K562 (cell line): ENCODE data around the gene IRX2. TPM values are rescaled to one million over a fixed set of nuclear protein-coding genes. Genes with fewer than 3 reads are reported as not detected.

Experiments used
- ATAC-seq: fragments of 200-7000 bp; cut with Tn5 transposase; 3 replicates; pipeline ENCODE4 v1.9.1; 2020; ENCODE audit warnings: moderate library complexity
- BruUV-seq: library from RNA; stranded (reverse); fragments of 400-500 nt; replicated peaks from 2 replicates; lab custom pipeline; 2021; lab: Mats Ljungman, UMichigan
- CTCF ChIA-PET: fragments of 300-600 bp; formaldehyde crosslinking; extraction: SDS; loops from one replicate; lab custom pipeline; 2021; ENCODE audit warnings: low intra/inter-chr PET ratio; lab: Yijun Ruan, JAX
- POLR2A ChIA-PET: fragments of 300-600, 350-650 bp; sonication (Branson Sonifier 250); formaldehyde crosslinking; extraction: SDS; loops from one replicate; lab custom pipeline; 2021; ENCODE audit warnings: antibody characterized with exemption, inconsistent platforms; lab: Yijun Ruan, JAX
- DNase-seq, 4 experiments: peaks; one replicate each; pipeline versions ENCODE4 v3.0.0 to v3.0.0-alpha.2; 2011 to 2018; ENCODE audit warnings: low spot score in 3 of 4, mixed read lengths in 3 of 4; ENCODE audit errors: extremely low read depth in 1 of 4
- FAIRE-seq: peaks from 2 replicates; lab custom pipeline; 2011; peaks lifted over from hg19 to GRCh38; lab: Jason Lieb, UNC
- H2AFZ ChIP-seq: 2 replicates; pipeline ENCODE4 v1.6.0; 2011; ENCODE audit warnings: low read depth, low read length, control low read depth, inconsistent platforms
- H3K27ac ChIP-seq: fragments of 200-600 bp; 3 replicates; pipeline ENCODE4 v1.8.0; 2011; ENCODE audit warnings: low read depth, mild to moderate bottlenecking, control low read depth, inconsistent platforms, low read length, moderate library complexity, mixed read lengths; ENCODE audit errors: extremely low read depth
- H3K27me3 ChIP-seq, 2 experiments: fragments of 300-600 bp in 1 of 2; 2 replicates in 1 of 2; 3 replicates in 1 of 2; pipeline versions ENCODE4 v1.6.0 to v1.8.0; 2011; ENCODE audit warnings: inconsistent platforms in 2 of 2, low read length in 2 of 2, mild to moderate bottlenecking in 1 of 2, mixed read lengths in 1 of 2, moderate library complexity in 1 of 2; ENCODE audit not compliant: control insufficient read depth in 2 of 2, insufficient read depth in 2 of 2
- H3K36me3 ChIP-seq: fragments of 300-600 bp; 3 replicates; pipeline ENCODE4 v1.8.0; 2011; ENCODE audit warnings: mild to moderate bottlenecking, low read length, inconsistent platforms; ENCODE audit not compliant: control insufficient read depth, insufficient read depth
- H3K4me1 ChIP-seq, 2 experiments: fragments of 200-600 bp in 1 of 2; replicated peaks in 1 of 2; 2 replicates in 1 of 2; 3 replicates in 1 of 2; pipeline versions ENCODE4 v1.5.1 to v1.8.0; 2011; ENCODE audit warnings: inconsistent platforms in 2 of 2, low read length in 2 of 2, mild to moderate bottlenecking in 1 of 2, mixed read lengths in 1 of 2, moderate library complexity in 1 of 2; ENCODE audit not compliant: control insufficient read depth in 2 of 2, insufficient read depth in 2 of 2
- H3K4me2 ChIP-seq: 2 replicates; pipeline ENCODE4 v1.6.1; 2011; ENCODE audit warnings: low read length, control low read depth, inconsistent platforms, mixed read lengths; ENCODE audit not compliant: insufficient read depth
- H3K4me3 ChIP-seq: fragments of 200-600 bp; sonication (generic), shearing (Covaris generic); 2 replicates; pipeline ENCODE4 v1.5.1; 2016; ENCODE audit warnings: control low read depth, inconsistent platforms
- H3K79me2 ChIP-seq: fragments of 200-600 bp; 3 replicates; pipeline ENCODE4 v1.8.0; 2011; ENCODE audit warnings: low read length, inconsistent platforms; ENCODE audit not compliant: control insufficient read depth, insufficient read depth
- H3K9ac ChIP-seq, 2 experiments: 2 replicates each; pipeline versions ENCODE4 v1.6.0 to v1.6.1; 2011; ENCODE audit warnings: low read depth in 2 of 2, low read length in 2 of 2, control low read depth in 1 of 2, inconsistent platforms in 1 of 2, mild to moderate bottlenecking in 1 of 2, mixed read lengths in 1 of 2; ENCODE audit not compliant: insufficient read depth in 1 of 2
- H3K9me1 ChIP-seq: one replicate; pipeline ENCODE4 v1.6.0; 2011; ENCODE audit warnings: inconsistent platforms, mild to moderate bottlenecking, low read length, moderate library complexity; ENCODE audit not compliant: control insufficient read depth, insufficient read depth
- H3K9me3 ChIP-seq: replicated peaks from 2 replicates; pipeline ENCODE4 v1.5.1; 2011; ENCODE audit warnings: low read depth, low read length, inconsistent platforms; ENCODE audit not compliant: control insufficient read depth, insufficient read depth
- H4K20me1 ChIP-seq: replicated peaks from 2 replicates; pipeline ENCODE4 v1.6.1; 2011; ENCODE audit warnings: low read length, inconsistent platforms, mixed read lengths; ENCODE audit not compliant: control insufficient read depth, insufficient read depth
- EP300 ChIP-seq: IDR thresholded peaks from 2 replicates; pipeline ENCODE4 v1.6.1; 2012; ENCODE audit warnings: low read length, improper control_type of control experiment
- FOXA1 ChIP-seq: fragments of 450-650 bp; IDR thresholded peaks from 2 replicates; pipeline ENCODE4 v1.6.1; 2016; ENCODE audit warnings: mild to moderate bottlenecking, borderline replicate concordance
- FOXA3 ChIP-seq, 2 experiments: fragments of 450-650 bp in 1 of 2; sonication (generic) in 1 of 2; formaldehyde crosslinking; IDR thresholded peaks in 1 of 2; conservative IDR thresholded peaks in 1 of 2; 2 replicates each; pipeline versions ENCODE4 v1.4.0 to v1.8.0; 2020 to 2022; ENCODE audit warnings: mild to moderate bottlenecking in 2 of 2, missing genetic modification reagents in 1 of 2
- FOXP1 ChIP-seq: sonication (generic); formaldehyde crosslinking; IDR thresholded peaks from 2 replicates; pipeline ENCODE4 v1.8.0; 2022; ENCODE audit warnings: mild to moderate bottlenecking, missing genetic modification reagents
- HNRNPLL ChIP-seq: fragments of 200-400 bp; formaldehyde crosslinking; IDR thresholded peaks from 2 replicates; pipeline ENCODE4 v1.6.1; 2017; ENCODE audit warnings: low read length, low read depth, mild to moderate bottlenecking; ENCODE audit not compliant: poor library complexity, severe bottlenecking
- IRF2 ChIP-seq: sonication (generic); formaldehyde crosslinking; IDR thresholded peaks from 2 replicates; pipeline ENCODE4 v1.8.1; 2022; ENCODE audit warnings: mild to moderate bottlenecking, missing genetic modification reagents
- SMARCB1 ChIP-seq: IDR thresholded peaks from 2 replicates; pipeline ENCODE4 v1.6.1; 2011; ENCODE audit warnings: improper control_type of control experiment, low read depth; ENCODE audit not compliant: insufficient read length
- WHSC1 ChIP-seq: IDR thresholded peaks from one replicate; pipeline ENCODE4 v1.6.1; 2012; ENCODE audit warnings: low read length, control low read depth, inconsistent platforms
- ZNF766 ChIP-seq: fragments of 200-800 bp; sonication (Bioruptor generic); conservative IDR thresholded peaks from 2 replicates; pipeline ENCODE4 v1.6.1; 2016; ENCODE audit warnings: missing genetic modification characterization, missing compliant biosample characterization
- WGBS: fragments of 100-300 bp; shearing (Covaris generic); methylation state at CpG from one replicate; pipeline ENCODE4 v1.1.6; 2016; ENCODE audit warnings: low coverage, mixed read lengths; ENCODE audit not compliant: insufficient coverage; ENCODE audit errors: missing lambda C conversion rate; 5-methylcytosine and 5-hydroxymethylcytosine counted together
- in situ Hi-C: fragments of 300-500 bp; cut with MboI; formaldehyde crosslinking; loops from 4 replicates; pipeline ENCODE4 v1.15.0; 2018; ENCODE audit warnings: inconsistent platforms, mixed read lengths
- intact Hi-C: fragments of 100-400 bp; cut with micrococcal nuclease; formaldehyde crosslinking; loops from 2 replicates; pipeline ENCODE4 v1.14.2; 2022
- polyA plus RNA-seq, 8 experiments: library from polyadenylated mRNA; depleted of rRNA in 4 of 8; stranded (reverse) in 5 of 8; unstranded in 3 of 8; fragments of >200 nt; fragmentation: Nextera tagmentation in 2 of 8; fragmentation: Illumina TruSeq in 1 of 8; extraction: Ambion mirVana in 2 of 8; extraction: Trizol in 1 of 8; gene quantifications; 2 replicates each; pipeline versions ENCODE4 v1.2.1 to v1.2.3, GENCODE V29; 2011 to 2014; ENCODE audit warnings: inconsistent platforms in 1 of 8, missing spikeins in 1 of 8
- total RNA-seq, 7 experiments: library from RNA; depleted of rRNA in 6 of 7; stranded (reverse); fragments of >200 nt in 6 of 7; fragmentation: Illumina TruSeq in 2 of 7; extraction: Trizol in 2 of 7; gene quantifications; 2 replicates each; pipeline versions ENCODE4 v1.2.1 to v1.2.3, GENCODE V29; 2011 to 2021; ENCODE audit warnings: low replicate concordance in 1 of 7
- TF ChIP-seq, protein P1 (sequence below): fragments of 250-450 bp; sonication (Bioruptor Pico); IDR thresholded peaks from 2 replicates; pipeline ENCODE4 v1.4.0; 2020; ENCODE audit warnings: mild to moderate bottlenecking, moderate library complexity
- TF ChIP-seq, protein P2 (sequence below), 2 experiments: IDR thresholded peaks; 2 replicates each; pipeline ENCODE4 v1.6.1; 2011; ENCODE audit warnings: borderline replicate concordance in 1 of 2, control low read depth in 1 of 2, low read depth in 1 of 2, low read length in 1 of 2, mild to moderate bottlenecking in 1 of 2, mixed read lengths in 1 of 2, moderate library complexity in 1 of 2; ENCODE audit not compliant: insufficient read depth in 1 of 2, insufficient read length in 1 of 2, poor library complexity in 1 of 2, severe bottlenecking in 1 of 2; ENCODE audit errors: extremely low read depth in 1 of 2

IRX2 gene
- total and polyA plus RNA-seq, 9 of the 15 experiments (the other 6 are each of a cell fraction or from before 2014, with no cell fraction given), result 0.13 TPM; not detected in 8

GRCh38 chr5:2767089-2767488, 15.6 kb upstream of the IRX2 start:
- H4K20me1 ChIP-seq, result no peaks in the 10 kb centered on the region
- ChIA-PET POLR2A (no interaction called here), CTCF (no interaction called here)
- H3K9me3 ChIP-seq, result no peaks in the 10 kb centered on the region
- intact Hi-C loops, result no loop called here
- peaks cover 3 to 12% of the 10 kb centered on the region in 2 experiments; a peak in 3 of 5 replicates for H3K27me3 ChIP-seq
- TF ChIP-seq, protein P1, sequence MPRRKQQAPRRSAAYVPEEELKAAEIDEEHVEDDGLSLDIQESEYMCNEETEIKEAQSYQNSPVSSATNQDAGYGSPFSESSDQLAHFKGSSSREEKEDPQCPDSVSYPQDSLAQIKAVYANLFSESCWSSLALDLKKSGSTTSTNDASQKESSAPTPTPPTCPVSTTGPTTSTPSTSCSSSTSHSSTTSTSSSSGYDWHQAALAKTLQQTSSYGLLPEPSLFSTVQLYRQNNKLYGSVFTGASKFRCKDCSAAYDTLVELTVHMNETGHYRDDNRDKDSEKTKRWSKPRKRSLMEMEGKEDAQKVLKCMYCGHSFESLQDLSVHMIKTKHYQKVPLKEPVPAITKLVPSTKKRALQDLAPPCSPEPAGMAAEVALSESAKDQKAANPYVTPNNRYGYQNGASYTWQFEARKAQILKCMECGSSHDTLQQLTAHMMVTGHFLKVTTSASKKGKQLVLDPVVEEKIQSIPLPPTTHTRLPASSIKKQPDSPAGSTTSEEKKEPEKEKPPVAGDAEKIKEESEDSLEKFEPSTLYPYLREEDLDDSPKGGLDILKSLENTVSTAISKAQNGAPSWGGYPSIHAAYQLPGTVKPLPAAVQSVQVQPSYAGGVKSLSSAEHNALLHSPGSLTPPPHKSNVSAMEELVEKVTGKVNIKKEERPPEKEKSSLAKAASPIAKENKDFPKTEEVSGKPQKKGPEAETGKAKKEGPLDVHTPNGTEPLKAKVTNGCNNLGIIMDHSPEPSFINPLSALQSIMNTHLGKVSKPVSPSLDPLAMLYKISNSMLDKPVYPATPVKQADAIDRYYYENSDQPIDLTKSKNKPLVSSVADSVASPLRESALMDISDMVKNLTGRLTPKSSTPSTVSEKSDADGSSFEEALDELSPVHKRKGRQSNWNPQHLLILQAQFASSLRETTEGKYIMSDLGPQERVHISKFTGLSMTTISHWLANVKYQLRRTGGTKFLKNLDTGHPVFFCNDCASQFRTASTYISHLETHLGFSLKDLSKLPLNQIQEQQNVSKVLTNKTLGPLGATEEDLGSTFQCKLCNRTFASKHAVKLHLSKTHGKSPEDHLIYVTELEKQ (CRISPR knock-in tag), result no peak
- H3K4me1 ChIP-seq, result no peaks in the 10 kb centered on the region
- no peaks in the 10 kb centered on the region for H3K9me1 ChIP-seq
- no TSS peak for BruUV-seq
- no peak overlapping the region for H3K4me2 ChIP-seq
- H3K79me2 ChIP-seq, result no peaks in the 10 kb centered on the region
- DNase-seq, result no peak
- no peak overlapping the region for H3K27ac ChIP-seq
- no peak overlapping the region for H3K4me3 ChIP-seq
- in situ Hi-C loops, result no loop called here
- no peak overlapping the region for H3K9ac ChIP-seq
- WGBS, result 0% methylated on average over 6 of the region's 6 CpGs
- ATAC-seq, result no peak
- no peaks in the 10 kb centered on the region for H3K36me3 ChIP-seq
- FAIRE-seq, result no peak
- no peak overlapping the region for H2AFZ ChIP-seq

- no peak overlapping the region for H3K9ac ChIP-seq
- no peak overlapping the region for H3K27ac ChIP-seq
- 4% methylated on average over 14 of the region's 15 CpGs for WGBS
- no peaks in the 10 kb centered on the region for H3K36me3 ChIP-seq
- H3K4me3 ChIP-seq, result no peak overlapping the region
- H4K20me1 ChIP-seq, result no peaks in the 10 kb centered on the region
- no TSS peak for BruUV-seq
- no peak overlapping the region for H3K4me2 ChIP-seq
- H3K9me1 ChIP-seq, result no peaks in the 10 kb centered on the region
- DNase-seq (no peak), ATAC-seq (no peak), FAIRE-seq (no peak)
- ChIA-PET CTCF (no interaction called here), POLR2A (no interaction called here)
- H3K79me2 ChIP-seq, result no peaks in the 10 kb centered on the region
- H3K4me1 ChIP-seq, result no peaks in the 10 kb centered on the region
- H3K27me3 ChIP-seq, result peaks cover 4 to 12% of the 10 kb centered on the region in 2 experiments; a peak in 4 of 5 replicates
- TF ChIP-seq FOXP1 (CRISPR knock-in tag), result no peak
- no peak for TF ChIP-seq SMARCB1
- no peak for TF ChIP-seq FOXA3 (CRISPR knock-in tag; conservative IDR thresholded peaks at IDR 0.05 in 1 of 2, IDR thresholded peaks at IDR 0.05 in 1 of 2)
- no peak for TF ChIP-seq WHSC1
- TF ChIP-seq FOXA1, result no peak
- no peak for TF ChIP-seq IRF2 (CRISPR knock-in tag)
- TF ChIP-seq, protein P2, sequence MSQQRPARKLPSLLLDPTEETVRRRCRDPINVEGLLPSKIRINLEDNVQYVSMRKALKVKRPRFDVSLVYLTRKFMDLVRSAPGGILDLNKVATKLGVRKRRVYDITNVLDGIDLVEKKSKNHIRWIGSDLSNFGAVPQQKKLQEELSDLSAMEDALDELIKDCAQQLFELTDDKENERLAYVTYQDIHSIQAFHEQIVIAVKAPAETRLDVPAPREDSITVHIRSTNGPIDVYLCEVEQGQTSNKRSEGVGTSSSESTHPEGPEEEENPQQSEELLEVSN (IDR thresholded peaks at IDR 0.05; ENCODE audit: borderline replicate concordance in 1 of 2, extremely low read depth in 1 of 2, insufficient read depth in 1 of 2, insufficient read length in 1 of 2, low read depth in 1 of 2, low read length in 1 of 2, poor library complexity in 1 of 2, severe bottlenecking in 1 of 2), result no peak
- no peak for TF ChIP-seq ZNF766
- no peak for TF ChIP-seq HNRNPLL
- TF ChIP-seq EP300, result no peak
- intact Hi-C loops (no loop called here), in situ Hi-C loops (no loop called here)
- H3K9me3 ChIP-seq, result no peaks in the 10 kb centered on the region
- no peak overlapping the region for H2AFZ ChIP-seq
These were observed 13.1 kb upstream of the IRX2 start for GRCh38 chr5:2764581-2764980.
